Trophoblast cell (in vitro differentiated cells and primary cell): Measurements from ENCODE around the gene EVC2.

ENCODE experiments used
- DNase-seq, 2 donors: peaks; one replicate each; pipeline ENCODE4 v3.0.0-alpha.2; 2016
- H2AFZ ChIP-seq: 2 replicates; pipeline ENCODE4 v1.6.1; 2013; ENCODE audit warnings: low read length, moderate library complexity, mild to moderate bottlenecking; ENCODE audit not compliant: insufficient read depth, poor library complexity
- H2AK5ac ChIP-seq: 2 replicates; pipeline ENCODE4 v1.6.1; 2013; ENCODE audit warnings: mild to moderate bottlenecking, low read length
- H2BK120ac ChIP-seq: 2 replicates; pipeline ENCODE4 v1.6.1; 2013; ENCODE audit warnings: low read length, mild to moderate bottlenecking, moderate library complexity; ENCODE audit not compliant: insufficient read depth, poor library complexity
- H2BK12ac ChIP-seq: 2 replicates; pipeline ENCODE4 v1.6.1; 2013; ENCODE audit warnings: mild to moderate bottlenecking, low read length, moderate library complexity
- H2BK5ac ChIP-seq: 2 replicates; pipeline ENCODE4 v1.6.1; 2013; ENCODE audit warnings: low read length, low read depth, moderate library complexity, mild to moderate bottlenecking; ENCODE audit not compliant: poor library complexity
- H3K14ac ChIP-seq: 2 replicates; pipeline ENCODE4 v1.6.1; 2013; ENCODE audit warnings: mild to moderate bottlenecking, low read length
- H3K18ac ChIP-seq: 2 replicates; pipeline ENCODE4 v1.6.1; 2013; ENCODE audit warnings: mild to moderate bottlenecking, low read length
- H3K23ac ChIP-seq: 2 replicates; pipeline ENCODE4 v1.6.1; 2013; ENCODE audit warnings: low read length
- H3K27ac ChIP-seq: 2 replicates; pipeline ENCODE4 v1.5.1; 2013; ENCODE audit warnings: low read depth, mild to moderate bottlenecking, inconsistent platforms, low read length, moderate library complexity
- H3K27me3 ChIP-seq: 2 replicates; pipeline ENCODE4 v1.6.1; 2013; ENCODE audit warnings: inconsistent platforms, mild to moderate bottlenecking, low read length, moderate library complexity; ENCODE audit not compliant: insufficient read depth
- H3K36me3 ChIP-seq, 2 experiments: 1 replicate in 1 of 2; 2 replicates in 1 of 2; pipeline ENCODE4 v1.6.1; 2013; ENCODE audit warnings: low read length in 2 of 2, mild to moderate bottlenecking in 2 of 2, moderate library complexity in 1 of 2; ENCODE audit not compliant: insufficient read depth in 2 of 2, control insufficient read depth in 1 of 2
- H3K4ac ChIP-seq: 2 replicates; pipeline ENCODE4 v1.6.1; 2013; ENCODE audit warnings: low read depth, mild to moderate bottlenecking, low read length, moderate library complexity
- H3K4me1 ChIP-seq, 2 experiments: 1 replicate in 1 of 2; 2 replicates in 1 of 2; pipeline ENCODE4 v1.6.1; 2013; ENCODE audit warnings: low read length in 2 of 2, mild to moderate bottlenecking in 2 of 2, moderate library complexity in 1 of 2; ENCODE audit not compliant: insufficient read depth in 2 of 2, control insufficient read depth in 1 of 2
- H3K4me2 ChIP-seq: 2 replicates; pipeline ENCODE4 v1.6.1; 2013; ENCODE audit warnings: inconsistent platforms, mild to moderate bottlenecking, low read length, moderate library complexity
- H3K4me3 ChIP-seq: 2 replicates; pipeline ENCODE4 v1.5.1; 2013; ENCODE audit warnings: mild to moderate bottlenecking, low read depth, low read length, inconsistent platforms
- H3K79me1 ChIP-seq: one replicate; pipeline ENCODE4 v1.6.1; 2013; ENCODE audit warnings: low read length
- H3K79me2 ChIP-seq: 2 replicates; pipeline ENCODE4 v1.6.1; 2013; ENCODE audit warnings: low read length, mild to moderate bottlenecking; ENCODE audit not compliant: control insufficient read depth, insufficient read depth, poor library complexity
- H3K9ac ChIP-seq: 2 replicates; pipeline ENCODE4 v1.6.1; 2013; ENCODE audit warnings: mild to moderate bottlenecking, low read length
- H3K9me3 ChIP-seq: 2 replicates; pipeline ENCODE4 v1.6.1; 2013; ENCODE audit warnings: low read depth, mild to moderate bottlenecking, control low read depth, inconsistent platforms, low read length; ENCODE audit not compliant: insufficient read depth
- H4K12ac ChIP-seq: 2 replicates; pipeline ENCODE4 v1.6.1; 2013; ENCODE audit warnings: low read depth, mild to moderate bottlenecking, low read length, moderate library complexity
- H4K8ac ChIP-seq: 2 replicates; pipeline ENCODE4 v1.6.1; 2013; ENCODE audit warnings: low read depth, mild to moderate bottlenecking, low read length, moderate library complexity
- H4K91ac ChIP-seq: one replicate; pipeline ENCODE4 v1.6.1; 2013; ENCODE audit warnings: low read depth, mild to moderate bottlenecking, low read length, moderate library complexity
- WGBS: extraction: QIAGEN DNeasy Blood & Tissue Kit; methylation state at CpG from one replicate; pipeline ENCODE4 v1.1.7; 2013; ENCODE audit warnings: missing lambda C conversion rate; ENCODE audit not compliant: insufficient read length, insufficient coverage; ENCODE audit errors: extremely low coverage; 5-methylcytosine and 5-hydroxymethylcytosine counted together

Gene EVC2

GRCh38 chr4:5544762-5545161, 163.6 kb downstream of the EVC2 start:
- peaks cover 15% of the 10 kb centered on the region for H3K9me3 ChIP-seq
- WGBS, result no CpG with 5 or more reads among the region's 5 CpGs
- no peak overlapping the region for H2BK120ac ChIP-seq

GRCh38 chr4:5543681-5544080, 164.7 kb downstream of the EVC2 start:
- H3K9ac ChIP-seq, result peak overlapping the region; percentile 49
- no peak for DNase-seq
- no peak overlapping the region for H2BK5ac ChIP-seq
- no peak overlapping the region for H2BK12ac ChIP-seq
- H2AFZ ChIP-seq, result no peak overlapping the region
- no peak overlapping the region for H3K14ac ChIP-seq
- H3K9me3 ChIP-seq, result peaks cover 15% of the 10 kb centered on the region
- no peak overlapping the region for H3K4ac ChIP-seq
- no peaks in the 10 kb centered on the region for H3K79me2 ChIP-seq
- no peak overlapping the region for H3K4me3 ChIP-seq
- H4K12ac ChIP-seq, result no peak overlapping the region
- no peaks in the 10 kb centered on the region for H3K79me1 ChIP-seq
- H4K8ac ChIP-seq, result no peak overlapping the region
- WGBS, result no CpG with 5 or more reads among the region's 8 CpGs
- no peak overlapping the region for H4K91ac ChIP-seq
- H2BK120ac ChIP-seq, result no peak overlapping the region
- no peak overlapping the region for H3K23ac ChIP-seq
- H3K36me3 ChIP-seq, result peaks cover 6% of the 10 kb centered on the region in 2 experiments
- no peak overlapping the region for H3K27ac ChIP-seq
- no peak overlapping the region for H3K18ac ChIP-seq
- H3K4me1 ChIP-seq, result no peaks in the 10 kb centered on the region
- H2AK5ac ChIP-seq, result no peak overlapping the region
- no peak overlapping the region for H3K4me2 ChIP-seq
- no peaks in the 10 kb centered on the region for H3K27me3 ChIP-seq

More at GRCh38 chr4:5544762-5545161, 163.6 kb downstream of the EVC2 start:
- H3K27ac ChIP-seq, result no peak overlapping the region
- H3K14ac ChIP-seq, result no peak overlapping the region
- no peak overlapping the region for H3K4ac ChIP-seq
- H3K36me3 ChIP-seq, result peaks cover 6% of the 10 kb centered on the region in 2 experiments
- H3K9ac ChIP-seq, result no peak overlapping the region
- no peak overlapping the region for H3K18ac ChIP-seq
- H4K8ac ChIP-seq, result no peak overlapping the region
- H3K4me2 ChIP-seq, result no peak overlapping the region
- no peaks in the 10 kb centered on the region for H3K27me3 ChIP-seq
- no peak overlapping the region for H3K4me3 ChIP-seq
- H2BK12ac ChIP-seq, result no peak overlapping the region
- H3K79me1 ChIP-seq, result no peaks in the 10 kb centered on the region
- H2AFZ ChIP-seq, result no peak overlapping the region
- no peak overlapping the region for H2AK5ac ChIP-seq
- no peak overlapping the region for H4K12ac ChIP-seq
- no peak for DNase-seq
- no peak overlapping the region for H4K91ac ChIP-seq
- H3K4me1 ChIP-seq, result no peaks in the 10 kb centered on the region
- H3K23ac ChIP-seq, result no peak overlapping the region
- no peak overlapping the region for H2BK5ac ChIP-seq
- no peaks in the 10 kb centered on the region for H3K79me2 ChIP-seq

GRCh38 chr4:5541169-5541568, 167.2 kb downstream of the EVC2 start:
- H4K8ac ChIP-seq, result no peak overlapping the region
- H3K36me3 ChIP-seq, result no peaks in the 10 kb centered on the region
- H3K9me3 ChIP-seq, result no peaks in the 10 kb centered on the region
- H3K18ac ChIP-seq, result no peak overlapping the region
- H4K91ac ChIP-seq, result no peak overlapping the region
- no peak overlapping the region for H3K4ac ChIP-seq
- DNase-seq, result no peak
- no peak overlapping the region for H3K4me2 ChIP-seq
- no peak overlapping the region for H2BK120ac ChIP-seq
- no peak overlapping the region for H4K12ac ChIP-seq
- WGBS, result no CpG with 5 or more reads among the region's 10 CpGs
- no peak overlapping the region for H3K9ac ChIP-seq
- no peak overlapping the region for H2BK12ac ChIP-seq
- no peaks in the 10 kb centered on the region for H3K27me3 ChIP-seq
- H2AK5ac ChIP-seq, result no peak overlapping the region
- H3K27ac ChIP-seq, result no peak overlapping the region
- no peak overlapping the region for H3K14ac ChIP-seq
- H2BK5ac ChIP-seq, result no peak overlapping the region
- no peak overlapping the region for H3K23ac ChIP-seq
- no peaks in the 10 kb centered on the region for H3K4me1 ChIP-seq
- H2AFZ ChIP-seq, result no peak overlapping the region
- H3K4me3 ChIP-seq, result no peak overlapping the region
- H3K79me1 ChIP-seq, result no peaks in the 10 kb centered on the region
- H3K79me2 ChIP-seq, result no peaks in the 10 kb centered on the region

- Histone ChIP-seq H3K27ac (no peak overlapping the region), H3K14ac (no peak overlapping the region), H3K23ac (no peak overlapping the region), H3K36me3 (no peaks in the 10 kb centered on the region), H2BK120ac (no peak overlapping the region), H3K9ac (no peak overlapping the region), H2BK5ac (no peak overlapping the region), H2AK5ac (no peak overlapping the region), H3K18ac (no peak overlapping the region), H4K8ac (no peak overlapping the region), H4K91ac (no peak overlapping the region), H2BK12ac (no peak overlapping the region), H3K4me1 (no peaks in the 10 kb centered on the region), H3K79me1 (no peaks in the 10 kb centered on the region), H3K4ac (no peak overlapping the region), H3K27me3 (no peaks in the 10 kb centered on the region), H4K12ac (no peak overlapping the region), H3K4me2 (no peak overlapping the region), H3K9me3 (peaks cover 2% of the 10 kb centered on the region), H3K79me2 (no peaks in the 10 kb centered on the region), H3K4me3 (no peak overlapping the region), H2AFZ (no peak overlapping the region)
- WGBS, result no CpG with 5 or more reads among the region's 2 CpGs
- no peak for DNase-seq
Observed at GRCh38 chr4:5539584-5539983, 168.8 kb downstream of the EVC2 start.
